Trophoblast cell (in vitro differentiated cells and primary cell): ENCODE data around the gene ARMC9.
"Not testable (repeated sequence)": the region's sequence is repeated elsewhere in the genome, so short reads cannot be mapped to it uniquely, and the experiment has no call there.

Source experiments
- DNase-seq, 2 donors: peaks; one replicate each; pipeline ENCODE4 v3.0.0-alpha.2; 2016
- H2AFZ ChIP-seq: 2 replicates; pipeline ENCODE4 v1.6.1; 2013; ENCODE audit warnings: low read length, moderate library complexity, mild to moderate bottlenecking; ENCODE audit not compliant: insufficient read depth, poor library complexity
- H2AK5ac ChIP-seq: 2 replicates; pipeline ENCODE4 v1.6.1; 2013; ENCODE audit warnings: mild to moderate bottlenecking, low read length
- H2BK120ac ChIP-seq: 2 replicates; pipeline ENCODE4 v1.6.1; 2013; ENCODE audit warnings: low read length, mild to moderate bottlenecking, moderate library complexity; ENCODE audit not compliant: insufficient read depth, poor library complexity
- H2BK12ac ChIP-seq: 2 replicates; pipeline ENCODE4 v1.6.1; 2013; ENCODE audit warnings: mild to moderate bottlenecking, low read length, moderate library complexity
- H2BK5ac ChIP-seq: 2 replicates; pipeline ENCODE4 v1.6.1; 2013; ENCODE audit warnings: low read length, low read depth, moderate library complexity, mild to moderate bottlenecking; ENCODE audit not compliant: poor library complexity
- H3K14ac ChIP-seq: 2 replicates; pipeline ENCODE4 v1.6.1; 2013; ENCODE audit warnings: mild to moderate bottlenecking, low read length
- H3K18ac ChIP-seq: 2 replicates; pipeline ENCODE4 v1.6.1; 2013; ENCODE audit warnings: mild to moderate bottlenecking, low read length
- H3K23ac ChIP-seq: 2 replicates; pipeline ENCODE4 v1.6.1; 2013; ENCODE audit warnings: low read length
- H3K27ac ChIP-seq: 2 replicates; pipeline ENCODE4 v1.5.1; 2013; ENCODE audit warnings: low read depth, mild to moderate bottlenecking, inconsistent platforms, low read length, moderate library complexity
- H3K27me3 ChIP-seq: 2 replicates; pipeline ENCODE4 v1.6.1; 2013; ENCODE audit warnings: inconsistent platforms, mild to moderate bottlenecking, low read length, moderate library complexity; ENCODE audit not compliant: insufficient read depth
- H3K36me3 ChIP-seq, 2 experiments: 1 replicate in 1 of 2; 2 replicates in 1 of 2; pipeline ENCODE4 v1.6.1; 2013; ENCODE audit warnings: low read length in 2 of 2, mild to moderate bottlenecking in 2 of 2, moderate library complexity in 1 of 2; ENCODE audit not compliant: insufficient read depth in 2 of 2, control insufficient read depth in 1 of 2
- H3K4ac ChIP-seq: 2 replicates; pipeline ENCODE4 v1.6.1; 2013; ENCODE audit warnings: low read depth, mild to moderate bottlenecking, low read length, moderate library complexity
- H3K4me1 ChIP-seq, 2 experiments: 1 replicate in 1 of 2; 2 replicates in 1 of 2; pipeline ENCODE4 v1.6.1; 2013; ENCODE audit warnings: low read length in 2 of 2, mild to moderate bottlenecking in 2 of 2, moderate library complexity in 1 of 2; ENCODE audit not compliant: insufficient read depth in 2 of 2, control insufficient read depth in 1 of 2
- H3K4me2 ChIP-seq: 2 replicates; pipeline ENCODE4 v1.6.1; 2013; ENCODE audit warnings: inconsistent platforms, mild to moderate bottlenecking, low read length, moderate library complexity
- H3K4me3 ChIP-seq: 2 replicates; pipeline ENCODE4 v1.5.1; 2013; ENCODE audit warnings: mild to moderate bottlenecking, low read depth, low read length, inconsistent platforms
- H3K79me1 ChIP-seq: one replicate; pipeline ENCODE4 v1.6.1; 2013; ENCODE audit warnings: low read length
- H3K79me2 ChIP-seq: 2 replicates; pipeline ENCODE4 v1.6.1; 2013; ENCODE audit warnings: low read length, mild to moderate bottlenecking; ENCODE audit not compliant: control insufficient read depth, insufficient read depth, poor library complexity
- H3K9ac ChIP-seq: 2 replicates; pipeline ENCODE4 v1.6.1; 2013; ENCODE audit warnings: mild to moderate bottlenecking, low read length
- H3K9me3 ChIP-seq: 2 replicates; pipeline ENCODE4 v1.6.1; 2013; ENCODE audit warnings: low read depth, mild to moderate bottlenecking, control low read depth, inconsistent platforms, low read length; ENCODE audit not compliant: insufficient read depth
- H4K12ac ChIP-seq: 2 replicates; pipeline ENCODE4 v1.6.1; 2013; ENCODE audit warnings: low read depth, mild to moderate bottlenecking, low read length, moderate library complexity
- H4K8ac ChIP-seq: 2 replicates; pipeline ENCODE4 v1.6.1; 2013; ENCODE audit warnings: low read depth, mild to moderate bottlenecking, low read length, moderate library complexity
- H4K91ac ChIP-seq: one replicate; pipeline ENCODE4 v1.6.1; 2013; ENCODE audit warnings: low read depth, mild to moderate bottlenecking, low read length, moderate library complexity
- WGBS: extraction: QIAGEN DNeasy Blood & Tissue Kit; methylation state at CpG from one replicate; pipeline ENCODE4 v1.1.7; 2013; ENCODE audit warnings: missing lambda C conversion rate; ENCODE audit not compliant: insufficient read length, insufficient coverage; ENCODE audit errors: extremely low coverage; 5-methylcytosine and 5-hydroxymethylcytosine counted together

The ARMC9 gene

DNA sequence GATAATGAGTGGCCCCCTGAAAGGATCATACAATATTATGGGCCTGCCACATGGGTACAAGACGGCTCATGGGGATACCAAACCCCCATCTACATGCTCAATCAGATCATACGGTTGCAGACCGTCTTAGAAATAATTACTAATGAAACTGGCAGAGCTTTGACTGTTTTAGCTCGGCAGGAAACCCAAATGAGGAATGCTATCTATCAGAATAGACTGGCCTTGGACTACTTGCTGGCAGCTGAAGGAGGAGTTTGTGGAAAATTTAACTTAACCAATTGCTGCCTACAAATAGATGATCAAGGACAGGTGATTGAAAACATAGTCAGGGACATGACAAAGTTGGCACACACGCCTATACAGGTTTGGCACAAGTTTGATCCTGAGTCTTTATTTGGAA, 209.3 kb downstream of the ARMC9 start:
- not testable (repeated sequence) for H2AFZ ChIP-seq, H3K4me1 ChIP-seq, H4K12ac ChIP-seq, H2BK5ac ChIP-seq, H3K14ac ChIP-seq, H2BK12ac ChIP-seq, H3K9me3 ChIP-seq, H3K27ac ChIP-seq, H3K79me2 ChIP-seq, H4K91ac ChIP-seq, H3K4me3 ChIP-seq, H3K18ac ChIP-seq, DNase-seq, H4K8ac ChIP-seq, H3K4me2 ChIP-seq, H3K23ac ChIP-seq, H2BK120ac ChIP-seq, H3K36me3 ChIP-seq, H3K9ac ChIP-seq, H2AK5ac ChIP-seq, H3K27me3 ChIP-seq, H3K4ac ChIP-seq, H3K79me1 ChIP-seq
- no CpG with 5 or more reads among the region's 5 CpGs for WGBS

DNA sequence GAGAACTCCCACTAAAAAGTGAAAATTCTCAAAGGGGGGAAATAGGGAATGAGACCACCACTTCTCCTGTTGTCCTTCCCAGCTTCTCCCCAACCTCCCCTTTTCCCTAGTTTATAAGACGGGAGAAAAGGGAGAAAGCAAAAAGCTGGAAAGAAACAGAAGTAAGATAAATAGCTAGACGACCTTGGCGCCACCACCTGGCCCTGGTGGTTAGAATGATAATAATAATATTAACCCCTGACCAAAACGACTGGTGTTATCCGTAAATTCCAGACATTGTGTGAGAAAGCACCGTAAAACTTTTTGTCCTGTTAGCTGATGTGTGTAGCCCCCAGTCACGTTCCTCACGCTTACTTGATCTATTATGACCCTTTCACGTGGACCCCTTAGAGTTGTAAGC, 209.9 kb downstream of the ARMC9 start:
- not testable (repeated sequence) for H3K79me1 ChIP-seq, H2AFZ ChIP-seq, H4K8ac ChIP-seq, H4K91ac ChIP-seq, H3K4me1 ChIP-seq, H3K36me3 ChIP-seq, H3K23ac ChIP-seq, H3K79me2 ChIP-seq, H3K18ac ChIP-seq, DNase-seq, H4K12ac ChIP-seq, H2BK120ac ChIP-seq, H3K27ac ChIP-seq, H3K14ac ChIP-seq, H3K4me3 ChIP-seq, H2AK5ac ChIP-seq, H3K9me3 ChIP-seq, H3K4me2 ChIP-seq, H2BK12ac ChIP-seq, H3K9ac ChIP-seq, H3K27me3 ChIP-seq, H3K4ac ChIP-seq, H2BK5ac ChIP-seq
- no CpG with 5 or more reads among the region's 9 CpGs for WGBS

DNA sequence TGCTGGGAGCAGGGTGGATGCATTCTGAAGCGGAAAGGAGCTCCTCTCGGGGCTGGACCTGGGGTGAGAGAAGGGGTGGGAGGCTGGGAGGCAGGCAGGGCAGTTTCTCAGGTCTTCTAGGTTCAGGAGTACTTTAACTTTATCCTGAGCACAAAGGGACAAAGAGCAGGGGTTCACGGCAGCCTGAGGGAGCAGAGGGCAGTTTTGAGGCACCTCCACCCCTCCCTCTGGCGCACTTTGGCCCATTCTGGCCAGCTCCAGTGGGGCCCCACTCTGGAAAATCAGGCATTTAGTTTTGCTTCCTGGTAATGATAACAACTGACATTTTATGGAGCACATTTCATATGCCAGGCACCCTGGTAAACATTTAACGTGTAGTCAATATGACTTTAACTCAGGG, 211.3 kb downstream of the ARMC9 start:
- DNase-seq, result no peak
- no peak overlapping the region for H3K14ac ChIP-seq
- peaks cover 5% of the 10 kb centered on the region for H3K79me1 ChIP-seq
- H3K36me3 ChIP-seq, result no peaks in the 10 kb centered on the region
- H2AFZ ChIP-seq, result no peak overlapping the region
- no peak overlapping the region for H4K91ac ChIP-seq
- WGBS, result no CpG with 5 or more reads among the region's 5 CpGs
- H2AK5ac ChIP-seq, result no peak overlapping the region
- no peak overlapping the region for H3K4me2 ChIP-seq
- no peak overlapping the region for H4K12ac ChIP-seq
- no peak overlapping the region for H2BK5ac ChIP-seq
- H3K23ac ChIP-seq, result no peak overlapping the region
- no peak overlapping the region for H3K27ac ChIP-seq
- no peak overlapping the region for H3K4ac ChIP-seq
- no peak overlapping the region for H3K18ac ChIP-seq
- H3K27me3 ChIP-seq, result no peaks in the 10 kb centered on the region
- no peak overlapping the region for H3K4me3 ChIP-seq
- H2BK12ac ChIP-seq, result no peak overlapping the region
- no peaks in the 10 kb centered on the region for H3K79me2 ChIP-seq
- H2BK120ac ChIP-seq, result no peak overlapping the region
- peaks cover 3% of the 10 kb centered on the region for H3K9me3 ChIP-seq
- H4K8ac ChIP-seq, result no peak overlapping the region
- H3K4me1 ChIP-seq, result peaks cover 4 to 13% of the 10 kb centered on the region in 2 experiments
- no peak overlapping the region for H3K9ac ChIP-seq

DNA sequence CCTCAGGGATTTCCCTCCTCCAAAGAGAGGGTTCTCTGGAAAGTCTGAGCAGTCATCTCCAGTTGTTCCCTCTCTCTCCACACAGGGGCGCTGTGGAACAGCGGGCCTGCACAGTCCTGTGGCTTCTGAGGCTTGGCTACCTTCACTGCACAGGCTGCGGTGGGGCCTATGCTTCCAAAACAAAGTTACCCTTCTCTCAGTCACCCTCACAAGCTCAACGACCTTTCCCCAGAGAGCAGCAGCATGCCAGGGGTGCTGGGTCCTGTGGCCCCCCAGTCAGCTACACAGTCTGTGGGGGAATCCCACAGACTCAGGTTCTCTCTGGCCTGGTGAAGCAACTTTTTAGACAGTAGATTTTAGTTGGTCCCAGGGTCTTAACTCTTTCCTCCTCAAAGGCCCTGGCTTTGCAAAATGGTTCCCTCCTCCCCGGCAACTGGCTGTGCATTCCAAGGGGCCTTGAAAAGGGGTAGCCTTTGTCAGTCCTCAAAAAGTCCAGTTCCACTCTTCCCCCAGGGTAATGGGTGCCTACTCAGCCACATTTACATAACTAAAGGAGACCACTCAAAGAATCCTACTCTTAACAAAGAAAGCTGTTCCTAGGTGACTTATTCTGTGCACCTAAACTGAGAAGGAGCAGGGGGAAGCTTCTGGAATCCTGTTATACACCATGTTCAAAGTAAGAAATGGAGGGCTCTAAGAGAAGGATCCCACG, 212.0 kb downstream of the ARMC9 start:
- Histone ChIP-seq H2BK12ac (no peak overlapping the region), H3K4me3 (no peak overlapping the region), H3K27me3 (no peaks in the 10 kb centered on the region), H3K9ac (no peak overlapping the region), H2BK5ac (no peak overlapping the region), H2AK5ac (no peak overlapping the region), H4K91ac (no peak overlapping the region), H3K4me1 (peaks cover 4 to 11% of the 10 kb centered on the region in 2 experiments), H3K36me3 (no peaks in the 10 kb centered on the region), H3K23ac (no peak overlapping the region), H3K4me2 (no peak overlapping the region), H3K18ac (no peak overlapping the region), H3K14ac (no peak overlapping the region), H3K79me1 (peaks cover 5% of the 10 kb centered on the region), H2AFZ (no peak overlapping the region), H3K9me3 (peaks cover 3% of the 10 kb centered on the region), H4K8ac (no peak overlapping the region), H4K12ac (no peak overlapping the region), H3K79me2 (no peaks in the 10 kb centered on the region), H2BK120ac (no peak overlapping the region), H3K4ac (no peak overlapping the region), H3K27ac (no peak overlapping the region)
- WGBS, result no CpG with 5 or more reads among the region's 6 CpGs
- no peak for DNase-seq
